B cell (primary cell): ENCODE results near the gene NFATC2. TPM values are rescaled to one million over a fixed set of nuclear protein-coding genes. Genes with fewer than 3 reads are reported as not detected.

Source experiments
- ATAC-seq: fragments of 200-7000 bp; cut with Tn5 transposase; one replicate; pipeline ENCODE4 v1.10.0; 2021; ENCODE audit warnings: low read depth, mild to moderate bottlenecking, moderate number of reproducible peaks, moderate library complexity
- CTCF ChIA-PET: fragments of 350-600 bp; sonication (Branson Sonifier 250); formaldehyde crosslinking; loops from one replicate; lab custom pipeline; 2021; ENCODE audit warnings: antibody characterized with exemption, inconsistent platforms; lab: Charles Lee
- POLR2A ChIA-PET: fragments of 350-600 bp; sonication (Branson Sonifier 250); formaldehyde crosslinking; loops from one replicate; lab custom pipeline; 2021; ENCODE audit warnings: antibody characterized with exemption; lab: Charles Lee
- DNase-seq: peaks from one replicate; pipeline ENCODE4 v3.0.0; 2013
- H2AFZ ChIP-seq: 2 replicates; pipeline ENCODE4 v1.6.1; 2012; ENCODE audit warnings: mild to moderate bottlenecking, low read depth, low read length; ENCODE audit not compliant: insufficient read depth, poor library complexity, severe bottlenecking
- H3K27ac ChIP-seq, 2 donors: 1 replicate in 1 of 2; 2 replicates in 1 of 2; pipeline ENCODE4 v1.5.1; 2012 to 2013; ENCODE audit warnings: low read length in 2 of 2, mild to moderate bottlenecking in 2 of 2, moderate library complexity in 1 of 2
- H3K27me3 ChIP-seq, 4 experiments: fragments of 200-600 bp in 1 of 4; sonication (generic) in 1 of 4; replicated peaks in 1 of 4; 1 replicate in 2 of 4; 2 replicates in 2 of 4; pipeline versions ENCODE4 v1.6.1 to v1.7.0; 2013 to 2016; ENCODE audit warnings: low read length in 3 of 4, mild to moderate bottlenecking in 2 of 4, mixed read lengths in 1 of 4, moderate library complexity in 1 of 4; ENCODE audit not compliant: insufficient read depth in 4 of 4, control insufficient read depth in 3 of 4; ENCODE audit errors: control extremely low read depth in 1 of 4
- H3K36me3 ChIP-seq, 2 experiments: replicated peaks in 1 of 2; 1 replicate in 1 of 2; 2 replicates in 1 of 2; pipeline versions ENCODE4 v1.6.1 to v1.7.1; 2013; ENCODE audit warnings: low read length in 1 of 2; ENCODE audit not compliant: insufficient read depth in 2 of 2, control insufficient read depth in 1 of 2; ENCODE audit errors: control extremely low read depth in 1 of 2, extremely low read depth in 1 of 2
- H3K4me1 ChIP-seq, 2 donors: fragments of 200-600 bp in 1 of 2; sonication (generic) in 1 of 2; 1 replicate in 1 of 2; 2 replicates in 1 of 2; pipeline versions ENCODE4 v1.5.1 to v1.6.1; 2013 to 2017; ENCODE audit warnings: low read length in 2 of 2; ENCODE audit not compliant: control insufficient read depth in 2 of 2, insufficient read depth in 2 of 2
- H3K4me2 ChIP-seq: replicated peaks from 2 replicates; pipeline ENCODE3; 2012; ENCODE audit warnings: mild to moderate bottlenecking, low read depth, low read length; ENCODE audit not compliant: poor library complexity, severe bottlenecking
- H3K4me3 ChIP-seq, 5 experiments: fragments of 200-600 bp in 1 of 5; sonication (generic) in 1 of 5; 1 replicate in 3 of 5; 2 replicates in 2 of 5; pipeline versions ENCODE4 v1.5.1 to v1.7.0; 2011 to 2016; ENCODE audit warnings: low read length in 4 of 5, mild to moderate bottlenecking in 4 of 5, low read depth in 2 of 5, control low read depth in 1 of 5, moderate library complexity in 1 of 5; ENCODE audit not compliant: insufficient read depth in 1 of 5; ENCODE audit errors: control extremely low read depth in 1 of 5, extremely low read depth in 1 of 5
- H3K79me2 ChIP-seq: fragments of 200-600 bp; sonication (generic); one replicate; pipeline ENCODE4 v1.6.0; 2016; ENCODE audit warnings: low read length; ENCODE audit not compliant: control insufficient read depth, insufficient read depth
- H3K9ac ChIP-seq: fragments of 200-600 bp; sonication (generic); 2 replicates; pipeline ENCODE4 v1.6.1; 2017; ENCODE audit warnings: mild to moderate bottlenecking, low read length, moderate library complexity
- H3K9me3 ChIP-seq, 3 donors: one replicate each; pipeline versions ENCODE4 v1.6.1 to v1.7.1; 2013; ENCODE audit warnings: low read length in 2 of 3; ENCODE audit not compliant: control insufficient read depth in 2 of 3, insufficient read depth in 1 of 3; ENCODE audit errors: control extremely low read depth in 1 of 3
- H4K20me1 ChIP-seq: 2 replicates; pipeline ENCODE4 v1.6.0; 2012; ENCODE audit warnings: mild to moderate bottlenecking, low read length; ENCODE audit not compliant: insufficient read depth, control insufficient read depth, poor library complexity, severe bottlenecking
- H3K27ac Mint-ChIP-seq: one replicate; pipeline ENCODE4 v1.8.0; 2021; ENCODE audit warnings: mixed read lengths
- H3K27me3 Mint-ChIP-seq: one replicate; pipeline ENCODE4 v1.8.0; 2021; ENCODE audit warnings: mixed read lengths
- H3K4me1 Mint-ChIP-seq: one replicate; pipeline ENCODE4 v1.8.0; 2021; ENCODE audit warnings: mixed read lengths
- H3K4me3 Mint-ChIP-seq: one replicate; pipeline ENCODE4 v1.8.0; 2021; ENCODE audit warnings: mixed read lengths
- H3K9me3 Mint-ChIP-seq: one replicate; pipeline ENCODE4 v1.8.0; 2022; ENCODE audit warnings: mixed read lengths; ENCODE audit not compliant: insufficient read depth
- CTCF ChIP-seq: fragments of 200-600 bp; IDR thresholded peaks from one replicate; pipeline ENCODE4 v1.8.0; 2022; ENCODE audit warnings: antibody characterized with exemption, mild to moderate bottlenecking
- EZH2 ChIP-seq: IDR thresholded peaks from 2 replicates; pipeline ENCODE4 v1.6.1; 2012; ENCODE audit warnings: borderline replicate concordance, low read depth, mild to moderate bottlenecking, moderate library complexity, low read length; ENCODE audit not compliant: insufficient read depth, poor library complexity, severe bottlenecking
- WGBS: methylation state at CpG from one replicate; pipeline ENCODE4 v1.1.5; 2013; ENCODE audit warnings: missing lambda C conversion rate; ENCODE audit not compliant: insufficient coverage; 5-methylcytosine and 5-hydroxymethylcytosine counted together
- intact Hi-C: fragments of 100-400 bp; cut with micrococcal nuclease; formaldehyde crosslinking; loops from one replicate; pipeline ENCODE4 v1.10.0; 2022
- polyA plus RNA-seq: library from polyadenylated mRNA; depleted of rRNA; stranded (reverse); fragments of >200 nt; gene quantifications from 2 replicates; pipeline ENCODE4 v1.2.3, GENCODE V29; 2012
- total RNA-seq, 2 donors: library from RNA; stranded (reverse); fragments of 120-200 nt in 1 of 2; gene quantifications; 1 replicate in 1 of 2; 2 replicates in 1 of 2; pipeline versions ENCODE4 v1.2.3 to v1.2.4, GENCODE V29; 2013 to 2022

The NFATC2 gene
- total and polyA plus RNA-seq, 2 donors (not counting 1 experiment from before 2014, with no cell fraction given) = 10.1 to 38.0 TPM

GRCh38 chr20:51591871-51592270, 49.4 kb upstream of the NFATC2 start:
- POLR2A ChIA-PET = no interaction called here
- no peak overlapping the region for H3K4me2 ChIP-seq
- DNase-seq (no peak), ATAC-seq (no peak)
- peaks cover 18 to 19% of the 10 kb centered on the region in 2 donors for H3K4me1 ChIP-seq
- no peak overlapping the region for H3K9ac ChIP-seq
- Mint-ChIP-seq H3K4me1 (peaks cover 22% of the 10 kb centered on the region), H3K9me3 (no peaks in the 10 kb centered on the region), H3K27ac (no peak overlapping the region), H3K27me3 (peaks cover 33% of the 10 kb centered on the region), H3K4me3 (no peak overlapping the region)
- H3K79me2 ChIP-seq = no peaks in the 10 kb centered on the region
- no peak overlapping the region for H3K27ac ChIP-seq
- H3K9me3 ChIP-seq = peaks cover 0 to 3% (median 2%) of the 10 kb centered on the region in 3 donors
- TF ChIP-seq CTCF (no peak), EZH2 (no peak)
- peaks cover 0 to 9% (median under 1%) of the 10 kb centered on the region in 4 experiments for H3K27me3 ChIP-seq
- no peak overlapping the region for H2AFZ ChIP-seq
- intact Hi-C loops = loop anchor here (10.0 kb wide), 3 partner anchors 97 to 367 kb away; no protein-coding TSS in a partner anchor
- 97% methylated on average over 8 of the region's 10 CpGs for WGBS
- no peaks in the 10 kb centered on the region for H3K36me3 ChIP-seq
- no peak overlapping the region for H3K4me3 ChIP-seq
- CTCF ChIA-PET = interaction anchor here (0.9 to 7.7 kb wide), 3 partner anchors 206 to 604 kb away, joined by 4 to 127 read pairs (median 7); no protein-coding TSS in a partner anchor
- H4K20me1 ChIP-seq = no peaks in the 10 kb centered on the region

- Histone ChIP-seq H2AFZ (no peak overlapping the region), H3K4me3 (no peak overlapping the region), H3K36me3 (no peaks in the 10 kb centered on the region), H3K4me2 (no peak overlapping the region), H3K27me3 (peaks cover 0 to 7% (median 3%) of the 10 kb centered on the region in 4 experiments), H4K20me1 (no peaks in the 10 kb centered on the region), H3K9me3 (peaks cover 0 to 3% (median 2%) of the 10 kb centered on the region in 3 donors), H3K9ac (no peak overlapping the region), H3K27ac (no peak overlapping the region), H3K4me1 (peaks cover 3 to 4% of the 10 kb centered on the region in 2 donors), H3K79me2 (no peaks in the 10 kb centered on the region)
- no peak for TF ChIP-seq EZH2
- TF ChIP-seq CTCF = no peak
- Mint-ChIP-seq H3K27me3 (peaks cover 33% of the 10 kb centered on the region), H3K9me3 (no peaks in the 10 kb centered on the region), H3K27ac (no peak overlapping the region), H3K4me3 (no peak overlapping the region), H3K4me1 (peaks cover 12% of the 10 kb centered on the region)
- ChIA-PET POLR2A (interaction anchor here (0.6 kb wide), 1 partner anchor 377 kb away, joined by 5 read pairs; no protein-coding TSS in a partner anchor), CTCF (interaction anchor here (1.0 kb wide), 1 partner anchor 203 kb away, joined by 4 read pairs; no protein-coding TSS in a partner anchor)
- intact Hi-C loops = no loop called here
- ATAC-seq = no peak
- no peak for DNase-seq
- 100% methylated on average over 1 of the region's 3 CpGs for WGBS
Observed at GRCh38 chr20:51588762-51589161, 46.2 kb upstream of the NFATC2 start.
